ENCODE data around the gene C10orf90.

GRCh38 chr10:126392469-126392868 is 278.0 kb downstream of the C10orf90 start:
- TF ChIP-seq POLR2A (IDR thresholded peaks at IDR 0.05; ENCODE audit: extremely low read depth, insufficient read length) (no peak), CTCF (IDR thresholded peaks at IDR 0.05; ENCODE audit: low read depth, low read length) (no peak)
